HEK293T (cell line): ENCODE data around the gene KAT7.

ENCODE experiments used
- ARNT ChIP-seq: fragments of 450-650 bp; IDR thresholded peaks from 2 replicates; pipeline ENCODE4 v1.6.1; 2017; ENCODE audit warnings: mild to moderate bottlenecking
- BHLHE40 ChIP-seq: fragments of 450-650 bp; IDR thresholded peaks from 2 replicates; pipeline ENCODE4 v1.6.1; 2016; ENCODE audit warnings: mild to moderate bottlenecking, moderate library complexity, borderline replicate concordance
- CTBP1 ChIP-seq: fragments of 450-650 bp; IDR thresholded peaks from 2 replicates; pipeline ENCODE4 v1.6.1; 2016; ENCODE audit warnings: borderline replicate concordance
- ELF4 ChIP-seq: fragments of 450-650 bp; IDR thresholded peaks from 2 replicates; pipeline ENCODE4 v1.6.1; 2017; ENCODE audit warnings: antibody characterized with exemption
- FOXK2 ChIP-seq: fragments of 450-650 bp; IDR thresholded peaks from 2 replicates; pipeline ENCODE4 v1.6.1; 2016; ENCODE audit warnings: mild to moderate bottlenecking
- HDGF ChIP-seq: fragments of 450-650 bp; IDR thresholded peaks from 2 replicates; pipeline ENCODE4 v1.6.1; 2017; ENCODE audit warnings: antibody characterized with exemption, borderline replicate concordance
- L3MBTL2 ChIP-seq: fragments of 450-650 bp; conservative IDR thresholded peaks from 2 replicates; pipeline ENCODE4 v1.6.1; 2016; ENCODE audit warnings: mild to moderate bottlenecking
- LEF1 ChIP-seq: fragments of 450-650 bp; IDR thresholded peaks from 2 replicates; pipeline ENCODE4 v1.6.1; 2017; ENCODE audit warnings: mild to moderate bottlenecking, borderline replicate concordance
- SP1 ChIP-seq: fragments of 450-650 bp; IDR thresholded peaks from 2 replicates; pipeline ENCODE4 v1.6.1; 2017
- TARDBP ChIP-seq: fragments of 450-650 bp; IDR thresholded peaks from 2 replicates; pipeline ENCODE4 v1.6.1; 2016
- ZNF384 ChIP-seq: fragments of 450-650 bp; IDR thresholded peaks from 2 replicates; pipeline ENCODE4 v1.6.1; 2016

- TF ChIP-seq ZNF384 (no peak), FOXK2 (no peak), ARNT (no peak), TARDBP (no peak), CTBP1 (no peak), HDGF (no peak), L3MBTL2 (no peak), BHLHE40 (no peak), LEF1 (no peak), SP1 (no peak), ELF4 (no peak)
These were observed 40.5 kb downstream of the KAT7 start for GRCh38 chr17:49829026-49829425.
